8988T (cell line): Measurements from ENCODE around the gene STXBP5.
"Not testable (repeated sequence)": the region's sequence is repeated elsewhere in the genome, so short reads cannot be mapped to it uniquely, and the experiment has no call there.

Experiments
- DNase-seq: peaks from one replicate; pipeline ENCODE4 v3.0.0; 2011

Gene STXBP5

GRCh38 chr6:147310521-147310920 is 106.3 kb downstream of the STXBP5 start:
- no peak for DNase-seq

GRCh38 chr6:147311218-147311617 is 107.0 kb downstream of the STXBP5 start:
- no peak for DNase-seq

DNA sequence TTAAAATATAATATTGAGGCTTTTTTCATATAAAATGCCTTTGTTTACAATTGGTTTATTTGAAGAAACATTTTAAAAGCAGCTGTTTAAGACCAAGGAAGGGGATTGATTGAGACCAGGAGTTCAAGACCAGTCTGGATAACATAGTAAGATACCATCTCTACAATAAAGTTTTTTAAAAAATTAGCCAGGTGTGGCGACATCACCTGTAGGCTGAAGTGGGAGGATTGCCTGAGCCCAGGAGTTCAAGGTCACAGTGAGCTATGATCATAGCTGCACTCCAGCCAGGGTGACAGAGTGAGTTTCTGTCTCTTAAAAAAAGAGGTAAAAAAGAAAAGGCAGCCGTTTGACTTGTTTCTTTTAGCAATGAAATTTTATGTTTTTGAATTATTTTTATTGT is 117.0 kb downstream of the STXBP5 start:
- DNase-seq, result no peak

DNA sequence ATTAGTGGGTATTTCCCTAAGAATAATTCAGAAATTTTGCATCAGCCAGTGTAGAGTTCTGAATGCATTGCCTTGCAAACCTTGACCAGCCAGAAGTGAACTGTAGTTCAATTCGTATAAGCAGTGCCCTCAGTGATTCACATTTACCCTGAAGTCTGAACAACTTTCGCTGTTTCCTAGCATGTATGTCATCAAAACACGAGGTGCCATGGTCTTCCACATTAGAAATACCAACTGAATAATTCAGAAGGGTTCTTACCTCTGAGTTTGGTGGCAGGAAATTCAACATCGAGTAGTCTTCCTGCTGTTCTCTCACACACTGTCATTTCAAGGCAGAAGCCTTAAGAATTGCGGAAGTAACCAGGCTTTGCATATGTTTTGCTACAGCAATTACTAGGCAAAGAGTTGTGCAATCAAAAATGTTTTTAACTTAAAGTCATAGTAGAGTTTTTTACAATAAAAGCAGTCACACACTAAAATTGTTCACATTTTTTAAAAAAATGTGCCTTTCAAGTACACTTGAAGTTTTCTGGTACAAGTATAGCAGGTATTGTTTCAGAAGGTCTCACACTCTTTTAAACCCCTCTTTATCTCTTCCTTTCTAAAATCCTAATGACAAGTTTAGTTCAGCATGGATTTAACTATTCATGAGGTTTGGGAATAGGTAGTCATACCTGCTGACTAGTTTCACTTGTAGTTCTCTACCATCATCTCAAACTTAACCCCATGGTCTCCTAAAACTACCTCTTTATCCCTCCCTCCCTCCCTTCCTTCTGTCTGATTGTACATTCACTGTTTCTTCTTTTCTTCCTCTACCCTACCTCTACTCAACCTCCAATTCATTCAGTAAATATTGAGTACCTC is 118.3 kb downstream of the STXBP5 start:
- no peak for DNase-seq

DNA sequence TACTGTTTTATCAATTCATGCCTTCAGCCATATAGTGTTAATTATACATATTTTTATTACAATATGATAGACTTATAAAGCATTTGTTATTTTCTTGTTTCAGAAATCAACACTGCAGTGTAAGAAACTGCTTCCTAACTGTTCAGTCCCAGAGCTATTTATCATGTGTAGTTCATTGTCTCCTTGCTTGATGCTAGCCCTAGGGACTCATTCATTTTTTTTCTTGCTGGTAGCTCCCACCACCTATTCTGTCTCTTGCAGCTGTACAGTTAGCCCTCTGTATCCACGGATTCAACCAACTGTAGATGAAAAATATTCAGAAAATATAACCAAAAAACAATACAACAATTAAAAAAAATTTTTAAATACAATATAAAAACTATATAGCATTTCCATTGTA is 121.3 kb downstream of the STXBP5 start:
- DNase-seq, result no peak

- DNase-seq, result no peak
Observed at GRCh38 chr6:147331401-147331800, 127.2 kb downstream of the STXBP5 start.

DNA sequence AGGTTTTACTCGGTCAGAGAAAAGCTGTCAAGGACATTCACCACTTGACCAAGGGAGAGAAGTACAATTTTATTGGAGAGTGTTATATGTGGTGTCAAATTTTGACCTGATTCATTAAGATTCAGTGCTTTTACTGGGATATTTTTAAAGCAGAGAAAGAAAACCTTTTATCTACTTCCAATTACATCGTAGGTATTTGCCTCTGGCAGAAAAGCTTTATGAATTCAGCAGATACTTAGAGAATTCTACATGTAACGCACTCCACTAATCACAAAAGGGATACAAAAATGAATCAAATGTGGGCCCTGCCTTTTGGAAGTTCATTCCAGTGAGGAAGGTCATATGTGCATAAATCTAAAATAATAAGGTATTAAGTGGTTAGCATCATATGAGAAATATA is 133.7 kb downstream of the STXBP5 start:
- DNase-seq, result no peak

DNA sequence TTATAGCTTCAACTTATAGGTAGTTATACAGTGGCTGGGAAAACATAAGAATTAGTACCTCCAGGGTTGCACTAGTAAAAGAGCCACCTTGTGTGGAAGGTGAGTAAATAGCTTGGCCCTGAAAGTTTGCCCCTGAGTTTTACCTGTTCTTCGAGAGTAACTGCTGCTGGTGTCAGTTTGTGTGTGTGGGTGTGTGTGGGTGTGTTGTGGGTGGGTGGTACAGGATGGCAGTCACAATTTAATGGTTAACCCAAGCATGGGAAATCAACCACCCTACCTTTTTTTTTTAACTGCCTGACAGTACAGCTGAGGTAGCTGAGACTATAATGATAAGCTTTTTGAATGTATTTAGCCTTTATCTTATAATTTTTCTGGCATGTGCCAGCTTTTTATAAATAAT is 137.3 kb downstream of the STXBP5 start:
- no peak for DNase-seq

DNA sequence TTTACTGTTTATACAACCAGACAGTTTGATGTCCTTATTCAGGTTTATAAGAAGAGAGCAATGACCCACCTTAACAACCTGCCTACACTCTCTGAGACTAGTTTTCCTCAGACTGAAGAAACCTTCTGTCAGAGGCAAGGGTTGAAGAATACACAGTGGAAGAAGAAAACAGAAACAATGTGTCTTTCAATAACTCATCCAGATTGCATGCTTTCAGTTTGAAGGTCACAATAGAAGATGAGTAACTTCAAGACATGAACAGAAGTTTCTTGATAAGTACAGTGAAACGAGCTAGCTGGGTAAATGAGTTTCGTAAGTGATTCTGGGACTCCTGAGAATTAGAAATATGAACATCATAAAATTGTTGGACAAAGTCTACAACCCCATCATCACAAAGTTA is 141.7 kb downstream of the STXBP5 start:
- DNase-seq, result no peak

- DNase-seq, result no peak
Observed at GRCh38 chr6:147347179-147347881, 143.1 kb downstream of the STXBP5 start.

DNA sequence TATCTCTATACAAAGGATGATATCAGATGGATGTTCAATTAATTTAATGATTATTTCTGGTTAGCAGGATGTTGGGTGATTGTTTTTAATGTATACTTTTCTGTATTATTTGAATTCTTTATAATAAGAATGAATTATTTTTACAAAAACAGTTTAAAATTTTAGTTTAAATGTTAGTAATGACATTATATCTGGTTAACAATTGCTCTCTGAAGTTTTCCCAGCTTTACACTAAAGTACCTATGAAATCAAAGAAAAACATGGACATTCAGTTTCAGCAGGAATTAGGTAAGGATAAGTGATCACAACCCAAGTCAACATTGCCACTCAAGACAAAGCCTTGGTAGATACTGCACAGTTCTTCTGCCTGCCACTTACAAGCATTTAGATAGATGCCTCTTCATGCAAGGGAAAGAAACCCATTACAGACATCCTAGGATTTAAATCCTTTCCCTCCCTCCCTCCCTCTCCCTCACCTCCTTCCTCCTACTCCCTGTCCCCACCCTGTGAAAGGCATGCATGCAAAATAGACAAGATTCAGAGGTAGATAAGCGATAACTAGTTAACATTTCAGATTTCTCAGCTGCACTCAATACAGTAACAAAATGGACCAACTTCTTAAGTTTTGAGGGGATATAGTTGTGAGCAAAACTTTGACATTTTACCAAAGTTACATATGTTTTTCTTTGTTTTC is 143.8 kb downstream of the STXBP5 start:
- DNase-seq, result no peak

DNA sequence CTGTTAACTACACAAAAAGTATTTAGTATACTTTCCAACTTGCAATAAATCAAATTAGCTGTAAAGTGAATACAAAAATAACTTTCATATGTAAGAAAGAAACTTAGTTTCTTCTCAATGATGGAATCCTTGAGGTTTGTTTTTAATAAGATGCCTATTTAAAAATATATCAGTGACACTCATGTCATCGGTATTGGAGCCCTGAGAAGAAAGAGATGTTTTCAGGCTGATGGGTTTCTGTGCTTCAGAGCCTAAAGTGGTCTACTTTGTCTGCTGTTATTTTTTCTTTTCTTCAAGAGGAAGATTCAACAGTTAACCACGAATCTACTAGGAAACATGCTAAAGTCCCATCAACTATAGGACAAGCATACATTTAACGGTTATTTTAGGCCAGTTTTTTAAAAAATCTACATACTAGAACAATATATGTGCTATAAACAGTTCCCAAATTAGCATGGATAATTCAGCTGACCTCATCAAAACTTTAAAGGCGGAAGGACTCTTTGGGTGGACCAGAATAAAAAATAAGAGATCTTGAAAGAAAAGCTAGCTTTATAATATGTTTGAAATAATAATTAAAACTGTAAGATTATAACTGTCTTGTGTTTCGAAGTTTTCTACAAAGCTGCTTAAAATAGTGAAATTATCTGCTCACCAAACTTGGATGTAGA is 157.2 kb downstream of the STXBP5 start:
- no peak for DNase-seq

DNA sequence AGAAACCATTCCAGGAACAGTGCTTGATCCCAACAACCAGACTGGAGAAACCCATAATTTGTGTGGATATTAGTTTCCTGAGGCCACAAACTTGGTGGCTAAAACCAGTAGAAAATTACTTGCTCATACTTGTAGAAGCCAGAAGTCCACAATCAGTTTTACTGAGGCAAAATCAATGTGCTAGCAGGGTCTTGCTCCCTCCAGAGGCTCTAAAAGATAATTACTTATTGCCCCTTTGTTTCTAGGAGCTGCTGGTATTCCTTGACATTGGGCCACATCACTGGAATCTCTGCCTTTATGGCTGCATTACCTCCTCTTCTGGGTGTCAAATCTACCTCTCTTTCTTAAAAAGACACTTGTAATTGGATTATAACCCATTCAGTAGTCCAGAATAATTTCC is 162.1 kb downstream of the STXBP5 start:
- DNase-seq, result no peak

GRCh38 chr6:147371325-147371724 is 167.1 kb downstream of the STXBP5 start:
- no peak for DNase-seq

DNA sequence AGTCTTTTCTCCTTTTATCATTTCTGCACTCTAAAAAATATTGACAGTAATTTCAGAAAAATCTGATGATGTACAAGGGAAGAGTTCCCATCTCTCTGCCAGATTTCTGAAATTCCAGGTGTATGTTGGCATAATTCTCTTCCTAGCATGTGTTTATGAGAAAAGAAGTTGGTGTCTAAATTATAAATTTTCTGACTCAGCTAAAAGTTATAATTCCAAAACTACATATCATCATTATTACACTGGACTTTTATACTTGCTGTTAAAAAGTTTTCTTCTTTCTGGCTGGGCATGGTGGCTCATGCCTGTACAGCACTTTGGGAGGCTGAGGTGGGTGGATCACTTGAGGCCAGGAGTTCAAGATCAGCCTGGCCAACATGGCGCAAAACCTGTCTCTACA is 168.6 kb downstream of the STXBP5 start:
- no peak for DNase-seq

DNA sequence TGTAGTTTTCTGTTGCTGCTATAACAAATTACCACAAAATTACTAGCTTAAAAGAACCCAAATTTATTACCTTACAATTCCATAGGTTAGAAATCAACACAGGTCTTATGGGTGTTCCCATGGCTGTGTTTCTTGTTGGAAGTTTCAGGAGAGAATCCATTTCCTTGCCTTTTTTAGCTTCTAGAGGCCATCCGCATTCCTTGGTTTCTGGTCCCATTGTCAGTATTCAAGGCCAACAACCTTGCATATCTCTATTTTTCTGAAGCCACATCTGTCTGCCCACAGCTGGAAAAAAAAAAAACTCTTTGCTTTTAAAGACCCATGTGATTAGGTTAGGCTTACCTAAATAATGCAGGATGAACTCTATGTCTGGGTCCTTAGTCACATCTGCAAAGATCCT is 174.6 kb downstream of the STXBP5 start:
- no peak for DNase-seq

DNA sequence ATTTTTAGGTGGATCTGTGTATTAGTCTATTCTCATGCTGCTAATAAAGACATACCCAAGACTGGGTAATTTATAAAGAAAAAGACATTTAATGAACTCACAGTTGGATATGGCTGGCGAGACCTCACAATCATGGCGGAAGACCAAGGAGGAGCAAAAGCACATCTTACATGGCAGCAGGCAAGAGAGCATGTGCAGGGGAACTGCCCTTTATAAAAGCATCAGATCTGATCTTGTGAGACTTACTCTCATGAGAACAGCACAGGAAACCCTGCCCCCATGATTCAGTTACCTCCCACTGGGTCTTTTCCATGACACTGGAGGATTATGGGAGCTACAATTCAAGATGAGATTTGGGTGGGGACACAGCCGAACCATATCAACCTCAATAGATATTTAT is 176.6 kb downstream of the STXBP5 start:
- DNase-seq, result not testable (repeated sequence)

DNA sequence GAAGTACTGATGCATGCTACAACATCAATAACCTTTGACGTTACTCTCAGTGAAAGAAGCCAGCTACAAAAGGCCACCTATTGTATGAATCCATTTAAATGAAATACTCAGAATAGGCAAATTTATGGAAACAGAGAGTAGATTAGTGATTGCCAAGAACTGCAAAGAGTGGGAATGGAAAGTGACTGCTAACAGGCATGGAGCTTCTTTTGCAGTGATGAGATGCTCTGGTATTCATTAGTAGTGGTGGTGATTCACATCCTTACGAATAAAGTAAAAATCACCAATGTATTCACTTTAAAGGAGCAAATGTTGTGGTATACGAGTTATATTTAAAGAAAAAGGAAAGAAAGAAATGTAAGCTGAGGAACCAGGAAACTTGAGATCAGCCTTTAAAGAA is 177.5 kb downstream of the STXBP5 start:
- no peak for DNase-seq

DNA sequence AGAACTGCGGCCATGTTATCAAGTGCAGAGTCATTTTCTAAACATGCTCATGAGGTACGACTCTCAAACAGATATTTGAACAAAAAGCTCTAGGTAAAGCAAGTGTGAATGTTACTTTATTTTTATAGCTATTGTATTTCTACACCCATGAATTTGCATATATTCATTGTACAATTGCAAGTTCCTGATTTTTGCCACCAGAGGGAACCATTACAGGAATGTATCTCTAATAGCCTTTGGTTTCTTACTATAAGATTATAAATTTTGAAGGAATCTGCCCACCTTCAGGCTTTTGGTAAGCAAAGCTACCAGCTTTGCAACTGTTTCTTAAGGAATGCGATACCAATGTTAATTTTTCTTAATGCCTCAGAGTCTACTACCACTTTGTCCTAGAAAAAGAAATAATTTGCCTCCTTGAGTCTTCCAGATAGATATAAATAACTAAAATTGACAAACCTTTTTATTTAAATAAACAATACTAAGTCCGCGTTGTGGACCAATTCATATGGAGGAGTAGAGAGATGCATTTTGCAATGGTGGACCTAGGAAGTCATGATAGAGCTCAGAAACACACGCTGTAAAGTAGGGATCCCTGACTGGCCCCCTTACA is 178.8 kb downstream of the STXBP5 start:
- DNase-seq, result no peak

DNA sequence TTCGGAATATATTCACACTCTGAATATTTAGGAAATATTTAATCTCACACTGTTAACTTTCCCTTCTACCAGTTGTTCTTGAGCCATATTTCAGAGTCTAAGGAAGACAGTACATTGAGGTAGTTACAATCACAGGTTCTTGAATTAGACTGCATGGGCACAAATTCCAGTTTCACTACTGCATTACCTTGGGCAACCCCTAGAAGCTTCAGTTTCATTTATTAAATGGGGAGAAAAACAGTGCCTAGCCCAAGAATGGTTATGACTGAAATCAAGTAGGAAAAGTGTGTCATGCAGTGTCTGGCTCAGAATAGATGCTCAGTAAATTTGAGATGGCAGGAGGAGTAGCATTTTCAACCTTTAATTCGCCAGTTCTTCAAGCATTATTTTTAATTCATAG is 179.8 kb downstream of the STXBP5 start:
- DNase-seq, result no peak

- DNase-seq, result no peak
Observed at GRCh38 chr6:147384737-147385710, 180.8 kb downstream of the STXBP5 start.

DNA sequence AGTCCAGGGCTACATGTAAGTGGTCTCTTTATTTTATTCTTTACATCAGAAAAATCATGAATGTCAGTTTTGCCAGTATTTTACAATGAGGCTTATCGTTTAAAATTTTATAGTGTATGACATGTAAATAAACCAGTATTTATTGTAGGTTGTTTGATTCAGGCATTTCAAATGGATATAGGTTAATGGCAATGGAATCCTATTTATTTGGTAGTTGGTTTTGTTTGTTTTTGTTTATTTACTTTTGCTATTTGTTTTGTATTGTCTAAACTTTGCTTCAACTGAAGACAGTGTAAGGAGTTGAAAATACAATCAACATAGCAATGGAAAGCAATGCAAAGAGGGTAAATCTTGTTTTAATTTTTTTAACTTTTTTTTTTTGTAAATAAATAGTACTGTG is 185.2 kb downstream of the STXBP5 start:
- DNase-seq, result no peak
